ENCODE measurements around the gene GJA1. TPM values are rescaled to one million over a fixed set of nuclear protein-coding genes. Genes with fewer than 3 reads are reported as not detected.

Gene GJA1
- total RNA-seq, 1 donor from 2014 or later, result 140 TPM

GRCh38 chr6:121485359-121485811, 49.9 kb downstream of the GJA1 start:
- Mint-ChIP-seq H3K4me1 (peaks cover 19% of the 10 kb centered on the region), H3K27me3 (ENCODE audit: low read depth) (no peaks in the 10 kb centered on the region), H3K36me3 (no peaks in the 10 kb centered on the region), H3K9me3 (no peaks in the 10 kb centered on the region), H3K27ac (peak overlapping the region; percentile 9), H3K4me3 (no peak overlapping the region)
- no peak for DNase-seq (ENCODE audit: low spot score in 2 of 2, unreplicated experiment in 2 of 2)
- no peak for TF ChIP-seq CTCF (IDR thresholded peaks at IDR 0.05; ENCODE audit: unreplicated experiment)

GRCh38 chr6:121491576-121491975, 56.1 kb downstream of the GJA1 start:
- H3K4me3 Mint-ChIP-seq, result no peak overlapping the region
- no peaks in the 10 kb centered on the region for H3K27me3 Mint-ChIP-seq (ENCODE audit: low read depth)
- peaks cover 32% of the 10 kb centered on the region for H3K4me1 Mint-ChIP-seq
- no peak for TF ChIP-seq CTCF (IDR thresholded peaks at IDR 0.05; ENCODE audit: unreplicated experiment)
- no peak for DNase-seq (ENCODE audit: low spot score in 2 of 2, unreplicated experiment in 2 of 2)
- H3K27ac Mint-ChIP-seq, result peak overlapping the region; percentile 60
- H3K9me3 Mint-ChIP-seq, result no peaks in the 10 kb centered on the region
- no peaks in the 10 kb centered on the region for H3K36me3 Mint-ChIP-seq

GRCh38 chr6:121492536-121492935, 57.1 kb downstream of the GJA1 start:
- no peak for DNase-seq (ENCODE audit: low spot score in 2 of 2, unreplicated experiment in 2 of 2)
- H3K9me3 Mint-ChIP-seq, result no peaks in the 10 kb centered on the region
- peaks cover 30% of the 10 kb centered on the region for H3K4me1 Mint-ChIP-seq
- H3K36me3 Mint-ChIP-seq, result no peaks in the 10 kb centered on the region
- no peak overlapping the region for H3K4me3 Mint-ChIP-seq
- no peaks in the 10 kb centered on the region for H3K27me3 Mint-ChIP-seq (ENCODE audit: low read depth)
- no peak for TF ChIP-seq CTCF (IDR thresholded peaks at IDR 0.05; ENCODE audit: unreplicated experiment)
- H3K27ac Mint-ChIP-seq, result no peak overlapping the region

- peak overlapping the region; percentile 22 for H3K27ac Mint-ChIP-seq
- H3K9me3 Mint-ChIP-seq, result peaks cover 4% of the 10 kb centered on the region
- TF ChIP-seq CTCF (IDR thresholded peaks at IDR 0.05; ENCODE audit: unreplicated experiment), result no peak
- DNase-seq (ENCODE audit: low spot score in 2 of 2, unreplicated experiment in 2 of 2), result no peak
- H3K27me3 Mint-ChIP-seq (ENCODE audit: low read depth), result no peaks in the 10 kb centered on the region
- no peak overlapping the region for H3K4me3 Mint-ChIP-seq
- no peaks in the 10 kb centered on the region for H3K36me3 Mint-ChIP-seq
- H3K4me1 Mint-ChIP-seq, result peaks cover 17% of the 10 kb centered on the region
These were observed 62.5 kb downstream of the GJA1 start for GRCh38 chr6:121497970-121498375.

GRCh38 chr6:121498481-121499276, 63.2 kb downstream of the GJA1 start:
- Mint-ChIP-seq H3K36me3 (no peaks in the 10 kb centered on the region), H3K27ac (no peak overlapping the region), H3K9me3 (peaks cover 4% of the 10 kb centered on the region), H3K4me3 (no peak overlapping the region), H3K27me3 (ENCODE audit: low read depth) (no peaks in the 10 kb centered on the region), H3K4me1 (peaks cover 19% of the 10 kb centered on the region)
- no peak for TF ChIP-seq CTCF (IDR thresholded peaks at IDR 0.05; ENCODE audit: unreplicated experiment)
- no peak for DNase-seq (ENCODE audit: low spot score in 2 of 2, unreplicated experiment in 2 of 2)

Other genes with a start within 250 kb of the GJA1 start
- gene TBC1D32, start 101.2 kb upstream of the GJA1 start, total RNA-seq, result 26.7 to 30.1 TPM (median 26.8 TPM) in 3 replicates